Measurements from ENCODE around the gene MAGI2.
"Not testable (repeated sequence)": the region's sequence is repeated elsewhere in the genome, so short reads cannot be mapped to it uniquely, and the experiment has no call there.

MAGI2 gene

GRCh38 chr7:79132844-79133451 is 320.5 kb downstream of the MAGI2 start:
- no peak for DNase-seq

DNA sequence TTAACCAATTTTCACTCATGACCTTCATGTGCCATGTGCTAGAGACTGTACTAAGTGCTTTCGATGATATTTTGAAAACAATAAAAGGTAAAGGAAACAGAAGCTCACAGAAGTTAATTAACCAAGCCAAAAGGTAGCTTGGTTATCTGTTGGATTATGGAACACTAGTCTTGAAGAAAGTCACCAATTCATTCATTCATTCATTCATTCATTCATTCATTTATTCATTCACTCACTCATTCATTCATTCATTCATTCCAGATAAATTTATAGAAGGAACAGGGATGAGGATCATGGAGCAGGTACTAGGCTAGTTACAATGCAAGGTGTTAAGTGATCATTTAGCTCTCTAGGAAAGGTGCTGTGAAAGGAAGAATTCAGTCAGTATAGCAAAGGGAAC is 322.8 kb downstream of the MAGI2 start:
- DNase-seq: no peak

- no peak for DNase-seq
Measured at GRCh38 chr7:79124331-79124730, 329.1 kb downstream of the MAGI2 start.

DNA sequence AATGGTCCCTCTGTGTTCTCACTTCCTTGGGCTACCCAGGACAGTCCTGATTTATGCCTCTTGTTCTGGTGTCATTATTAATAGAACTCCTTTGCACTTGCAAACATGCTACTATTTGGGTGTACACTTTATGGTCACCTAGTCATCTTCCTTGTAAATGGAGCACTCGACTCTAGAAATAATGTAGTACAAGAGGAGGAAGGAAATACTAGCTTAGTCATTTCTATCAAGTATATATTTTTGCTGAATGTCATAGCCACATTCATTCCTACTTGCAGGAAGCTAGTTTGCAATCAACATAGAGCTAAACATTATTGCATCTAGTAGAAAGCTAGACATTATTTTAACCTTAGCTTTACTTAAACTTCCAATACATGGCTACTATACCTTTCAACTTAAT is 335.3 kb downstream of the MAGI2 start:
- DNase-seq: no peak

GRCh38 chr7:79096361-79096805 is 357.1 kb downstream of the MAGI2 start:
- no peak for DNase-seq

DNA sequence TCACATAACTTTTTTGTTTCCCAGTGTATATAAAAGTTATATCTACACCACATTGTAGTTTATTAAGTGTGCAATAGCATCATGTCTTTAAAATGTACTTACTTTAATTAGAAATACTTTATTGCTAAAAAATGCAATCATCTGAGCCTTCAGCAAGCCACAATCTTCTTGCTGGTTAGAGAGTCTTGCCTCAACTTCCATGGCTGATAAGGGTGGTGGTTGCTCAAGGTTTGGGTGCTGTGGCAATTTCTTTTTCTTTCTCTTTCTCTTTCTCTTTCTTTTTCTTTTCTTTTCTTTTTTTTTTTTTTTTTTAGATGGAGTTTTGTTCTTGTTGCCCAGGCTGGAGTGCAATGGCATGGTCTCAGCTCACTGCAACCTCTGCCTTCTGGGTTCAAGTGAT is 360.0 kb downstream of the MAGI2 start:
- no peak for DNase-seq

- no peak for DNase-seq
Measured at GRCh38 chr7:79091661-79092060, 361.8 kb downstream of the MAGI2 start.

GRCh38 chr7:79091011-79091410 is 362.5 kb downstream of the MAGI2 start:
- no peak for DNase-seq

DNA sequence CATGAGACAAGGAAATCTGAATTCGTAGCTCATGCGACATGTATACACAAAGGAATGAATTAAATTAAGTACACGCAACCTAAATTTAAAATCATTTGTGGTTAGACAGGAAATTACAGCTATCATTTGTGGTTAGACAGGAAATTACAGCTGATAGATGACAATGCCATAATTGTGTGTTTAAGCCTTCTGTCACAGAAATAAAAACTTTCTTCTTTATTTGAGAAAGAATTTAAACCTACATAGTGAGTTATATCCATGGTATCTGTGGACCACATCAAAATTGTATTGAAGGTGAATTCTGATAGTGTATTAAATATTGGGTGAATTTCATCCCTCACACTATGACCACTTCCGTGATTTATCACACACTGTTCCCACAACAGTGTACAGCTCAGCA is 362.9 kb downstream of the MAGI2 start:
- DNase-seq: no peak

DNA sequence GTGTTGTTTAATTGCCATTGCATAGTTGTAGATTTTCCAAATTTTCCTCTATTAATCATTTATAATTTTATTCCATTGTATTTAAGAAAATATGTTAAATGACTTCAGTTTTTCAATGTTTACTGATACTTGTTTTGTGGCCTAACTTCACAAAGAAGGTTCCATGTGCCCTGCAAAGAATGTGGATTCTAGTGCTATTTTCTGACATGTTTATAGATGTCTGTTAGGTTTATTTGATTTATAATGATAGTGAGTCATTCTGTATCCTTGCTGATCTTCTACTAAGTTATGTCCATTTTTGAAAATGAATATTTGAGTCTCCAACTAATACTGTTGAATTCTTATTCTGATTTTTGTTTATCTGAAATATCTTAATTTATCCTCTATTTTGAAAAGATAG is 369.0 kb downstream of the MAGI2 start:
- no peak for DNase-seq

DNA sequence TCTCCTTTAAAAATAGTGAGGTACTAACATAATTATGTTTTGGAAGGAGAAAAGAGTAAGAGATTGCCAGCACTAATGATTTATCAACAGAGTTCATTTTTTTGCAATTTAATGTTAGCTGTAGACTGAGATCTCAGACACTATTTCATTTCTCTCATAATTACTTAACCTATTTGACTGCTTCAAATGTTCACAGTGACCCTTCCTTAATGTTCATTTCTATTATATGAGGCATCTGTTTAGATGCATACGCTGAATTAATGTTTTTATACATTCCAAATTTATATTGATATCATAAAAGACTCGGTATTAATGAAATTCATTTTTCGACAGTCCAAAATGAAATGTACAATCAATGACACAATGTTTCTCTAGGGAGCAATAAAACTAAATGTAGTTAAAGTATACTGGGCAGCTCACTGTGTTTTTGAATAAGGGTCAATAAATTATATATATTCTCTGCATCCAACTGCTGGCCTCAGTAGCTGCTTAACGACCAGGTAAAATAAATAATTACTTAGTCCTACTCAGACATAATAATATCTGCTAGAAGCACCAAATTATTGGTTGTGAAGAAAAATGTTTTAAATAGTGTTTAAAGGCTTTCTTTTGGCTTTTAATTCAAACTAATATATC is 373.4 kb downstream of the MAGI2 start:
- no peak for DNase-seq

DNA sequence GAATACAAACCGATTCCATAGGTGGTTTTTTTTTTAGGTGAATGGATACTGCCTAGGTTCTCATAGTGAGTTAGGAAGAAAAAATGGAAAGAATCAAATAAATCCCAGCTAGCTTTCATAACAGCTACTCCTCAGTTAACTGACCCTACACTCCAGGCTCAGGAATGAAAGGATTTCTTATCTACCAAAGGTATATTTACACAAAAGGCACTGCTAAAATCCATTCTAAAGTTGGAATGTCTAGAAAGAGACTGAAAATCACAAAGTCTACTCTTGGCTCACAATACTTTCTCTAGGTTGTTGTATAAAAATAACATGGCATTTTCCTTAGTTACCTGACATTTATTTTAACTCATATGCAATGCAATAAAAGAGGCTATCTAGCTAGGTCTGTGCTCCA is 375.2 kb downstream of the MAGI2 start:
- no peak for DNase-seq

DNA sequence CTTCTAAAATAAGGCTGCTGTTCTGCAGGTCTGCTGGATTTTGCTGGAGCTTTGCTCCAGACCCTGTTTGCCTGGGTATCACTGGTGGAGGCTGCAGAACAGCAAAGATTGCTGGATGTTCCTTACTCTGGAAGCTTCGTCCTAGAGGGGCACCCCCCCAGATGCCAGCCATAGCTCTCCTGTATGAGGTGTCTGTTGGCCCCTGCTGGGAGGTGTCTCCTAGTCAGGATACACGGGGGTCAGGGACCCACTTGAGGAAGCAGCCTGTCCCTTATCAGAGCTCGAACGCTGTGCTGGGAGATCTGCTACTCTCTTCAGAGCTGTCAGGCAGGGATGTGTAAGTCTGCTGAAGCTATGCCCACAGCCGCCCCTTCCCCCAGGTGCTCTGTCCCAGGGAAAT is 382.3 kb downstream of the MAGI2 start:
- DNase-seq: not testable (repeated sequence)

DNA sequence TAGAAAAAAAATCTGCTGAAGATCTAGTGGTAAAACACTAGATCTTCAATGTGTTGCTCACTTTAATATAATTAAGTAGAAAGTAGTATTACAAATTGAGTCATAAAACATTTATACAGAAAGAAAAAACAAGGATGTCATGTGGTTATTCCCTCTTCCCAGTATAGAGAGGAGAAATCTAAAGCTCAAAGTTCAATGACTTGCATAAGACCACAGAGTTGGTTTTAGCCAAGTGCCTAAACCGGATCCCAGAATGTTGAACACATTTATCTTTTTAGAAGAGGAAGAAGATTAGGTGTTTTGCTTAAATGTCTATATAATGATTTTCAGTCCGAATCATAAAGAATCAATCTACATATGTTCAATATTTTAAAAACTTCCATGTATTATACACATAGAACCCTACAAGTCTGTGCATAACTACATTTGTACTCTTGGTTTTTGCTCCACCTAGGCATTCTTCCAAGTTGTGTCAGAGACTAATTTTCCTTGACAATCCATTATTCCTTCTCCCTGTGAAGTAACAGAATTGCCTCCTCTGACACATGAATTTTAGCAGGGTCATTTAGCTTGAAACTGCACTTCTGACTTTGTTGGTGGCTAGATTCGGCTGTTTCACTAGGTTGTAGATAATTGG is 389.2 kb downstream of the MAGI2 start:
- no peak for DNase-seq

DNA sequence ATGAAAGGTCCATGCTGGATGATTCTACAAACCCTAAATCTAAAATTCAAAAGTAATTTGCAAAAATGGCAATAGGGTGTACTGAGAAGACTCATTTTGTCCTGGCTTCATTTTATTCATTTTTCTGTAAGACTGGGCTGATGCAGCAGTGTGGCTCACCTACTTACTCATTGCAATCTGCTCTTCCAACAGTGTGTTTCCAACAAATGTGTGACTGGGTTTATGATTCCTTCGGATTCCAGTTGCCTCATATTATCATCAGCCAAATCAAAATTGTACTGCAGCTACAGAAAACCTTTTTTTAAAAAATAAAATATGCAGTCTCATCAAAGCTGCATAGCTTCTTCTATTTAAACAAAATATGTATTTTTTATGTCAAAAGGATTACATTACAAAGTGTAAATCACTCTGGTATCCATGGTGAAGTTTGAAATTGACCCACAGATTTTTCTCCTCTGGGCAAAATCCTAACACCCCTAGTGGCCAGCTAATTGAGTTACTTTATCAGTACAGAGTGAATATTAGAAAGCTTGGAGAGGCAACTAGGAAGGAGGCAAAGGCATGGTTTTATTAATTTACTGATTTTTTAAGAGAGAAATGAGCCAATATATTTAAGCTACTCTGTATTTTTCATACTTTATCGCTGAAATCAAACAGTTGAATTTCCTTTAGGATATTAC is 390.3 kb downstream of the MAGI2 start:
- no peak for DNase-seq

DNA sequence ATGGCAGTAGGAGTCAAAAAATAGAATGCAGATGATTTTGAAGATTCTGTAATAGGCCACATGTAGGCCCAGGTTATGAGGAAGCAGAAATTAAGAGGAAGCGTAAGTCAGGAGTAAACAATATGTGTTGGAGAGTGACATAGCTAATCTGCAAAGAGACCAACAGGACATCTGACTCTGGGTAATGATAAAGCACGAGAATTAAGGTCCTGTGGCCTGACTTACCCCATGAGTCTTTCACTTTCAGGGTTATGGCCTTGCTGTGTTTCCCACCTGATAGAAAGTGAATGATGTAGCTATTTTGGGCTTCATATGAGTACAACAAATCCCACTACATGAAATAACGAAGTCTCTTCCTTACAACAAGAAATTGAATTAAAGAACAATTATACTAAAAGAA is 393.0 kb downstream of the MAGI2 start:
- no peak for DNase-seq

- no peak for DNase-seq
Measured at GRCh38 chr7:79055722-79056415, 397.6 kb downstream of the MAGI2 start.

DNA sequence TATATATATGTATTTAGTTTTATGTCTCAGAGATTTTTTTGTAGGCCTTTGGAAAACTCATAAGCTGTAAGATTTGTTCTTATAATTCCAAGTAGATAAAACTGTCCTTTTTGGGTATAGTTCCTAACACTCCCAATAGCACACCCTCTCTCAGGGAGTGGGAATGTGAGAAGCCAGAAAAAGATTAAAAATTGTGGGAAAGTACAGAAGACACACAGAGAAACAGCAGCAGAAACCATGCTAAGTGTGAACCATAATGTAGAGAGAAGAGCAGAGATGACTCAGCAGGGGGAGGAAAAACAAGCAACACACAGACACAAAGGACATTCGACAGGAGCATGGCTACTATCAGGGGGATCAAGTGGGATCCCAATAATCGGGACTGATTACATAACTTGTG is 401.6 kb downstream of the MAGI2 start:
- no peak for DNase-seq

DNA sequence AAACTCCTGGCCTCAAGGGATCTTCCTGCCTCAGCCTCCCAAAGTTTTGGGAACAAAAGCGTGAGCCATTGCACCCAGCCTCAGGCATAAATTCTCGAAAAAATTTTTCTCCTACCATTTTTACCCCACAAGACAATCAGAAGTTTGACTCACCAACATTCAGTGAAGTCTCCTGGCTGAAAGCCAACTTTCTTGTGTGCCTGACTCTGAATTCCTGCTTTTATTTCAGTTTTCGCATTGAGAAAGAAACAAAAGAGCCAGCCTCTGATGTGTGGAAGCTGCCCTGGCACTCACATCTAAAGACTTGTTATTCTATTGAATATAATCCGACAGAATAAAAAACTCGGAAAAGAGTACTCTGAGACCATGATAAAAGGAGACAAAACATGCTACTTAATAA is 402.9 kb downstream of the MAGI2 start:
- DNase-seq: no peak

DNA sequence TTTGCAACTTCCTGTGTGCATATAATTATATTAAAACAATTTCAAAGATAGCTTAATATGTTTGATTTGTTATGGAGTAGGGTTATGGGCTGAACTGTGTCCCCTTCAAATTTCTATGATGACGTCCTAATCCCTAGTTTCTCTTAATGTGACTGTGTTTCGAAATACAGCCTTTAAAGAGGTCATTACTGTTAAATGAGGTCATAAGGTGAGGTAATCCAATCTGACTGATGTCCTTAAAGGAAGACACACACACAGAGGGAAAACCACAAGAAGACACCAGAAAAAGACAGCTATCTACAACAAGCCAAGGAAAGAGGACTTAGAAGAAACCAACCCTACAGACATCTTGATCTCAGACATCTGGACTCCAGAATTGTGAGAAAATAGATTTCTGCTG is 407.4 kb downstream of the MAGI2 start:
- no peak for DNase-seq

DNA sequence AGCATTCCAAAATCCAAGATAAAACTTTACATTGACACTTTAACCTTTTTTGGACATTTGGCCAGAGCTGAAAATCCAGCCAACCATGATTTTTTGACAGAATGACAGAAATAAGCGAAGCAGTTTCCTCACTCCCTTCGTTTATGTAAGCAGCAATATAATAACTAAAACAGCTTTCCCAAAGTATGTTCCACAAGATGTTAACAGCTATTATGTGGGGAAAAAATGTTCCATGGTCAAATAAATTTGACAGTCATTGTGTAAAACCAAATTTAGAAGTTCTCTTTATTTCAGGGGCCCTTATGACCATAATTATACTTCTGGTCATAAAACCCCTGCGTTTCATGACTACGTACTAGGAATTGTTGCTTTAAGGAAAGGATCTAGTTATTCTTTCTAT is 416.5 kb downstream of the MAGI2 start:
- no peak for DNase-seq

- no peak for DNase-seq
Measured at GRCh38 chr7:79036356-79036755, 417.1 kb downstream of the MAGI2 start.

DNA sequence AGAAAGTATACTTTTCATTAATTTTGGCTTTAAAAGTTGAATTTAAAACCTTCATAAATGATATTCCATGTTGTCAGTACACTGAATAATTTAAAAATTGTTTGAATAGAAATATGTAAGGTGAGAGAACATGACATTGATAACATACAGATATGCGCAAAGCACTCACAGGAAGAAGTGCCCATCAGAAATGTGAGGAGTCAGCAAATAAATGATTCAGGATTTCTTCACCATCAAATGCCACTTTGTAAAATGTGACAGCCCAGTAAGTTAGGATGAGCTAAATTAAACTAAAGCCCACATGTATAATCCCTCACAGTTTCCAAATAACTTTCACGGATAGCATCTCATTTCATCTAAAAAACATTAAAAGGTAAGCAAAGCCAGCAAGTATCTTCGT is 417.6 kb downstream of the MAGI2 start:
- DNase-seq: no peak

All from activated T-cell treated with anti-CD3 and anti-CD28 coated beads, Interleukin-2, amount 50 U/mL, for 48 hours (primary cell).